GM19328 (cell line): ENCODE results near the gene ATP6V1G2.
A peak's percentile ranks its signal among the peaks of the same experiment; 100 is the strongest.

Experiments
- ATAC-seq: cut with Tn5 transposase; IDR thresholded peaks from one replicate; pipeline ENCODE4 v1.9.1; 2021; ENCODE audit warnings: mild to moderate bottlenecking, moderate library complexity; ENCODE audit not compliant: unreplicated experiment

ATP6V1G2 gene

DNA sequence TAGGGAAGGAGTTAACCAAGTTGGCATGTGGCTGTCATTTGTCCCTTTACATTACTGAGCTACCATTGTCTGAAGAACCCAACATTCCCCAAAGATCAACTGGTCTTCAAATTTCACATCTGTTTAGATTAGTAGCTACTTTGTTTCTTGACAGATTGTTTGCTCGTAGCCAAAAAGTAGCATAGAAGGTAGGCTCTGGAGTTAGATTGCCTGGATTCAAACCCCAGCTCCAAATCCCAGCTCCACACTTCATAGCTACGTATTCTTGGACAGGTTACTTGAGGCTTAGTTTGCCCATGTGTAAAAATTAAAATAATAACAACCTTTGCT, 2.1 kb upstream of the ATP6V1G2 start:
- ATAC-seq = no peak

GRCh38 chr6:31547727-31548543, 1.5 kb upstream of the ATP6V1G2 start:
- ATAC-seq = no peak

DNA sequence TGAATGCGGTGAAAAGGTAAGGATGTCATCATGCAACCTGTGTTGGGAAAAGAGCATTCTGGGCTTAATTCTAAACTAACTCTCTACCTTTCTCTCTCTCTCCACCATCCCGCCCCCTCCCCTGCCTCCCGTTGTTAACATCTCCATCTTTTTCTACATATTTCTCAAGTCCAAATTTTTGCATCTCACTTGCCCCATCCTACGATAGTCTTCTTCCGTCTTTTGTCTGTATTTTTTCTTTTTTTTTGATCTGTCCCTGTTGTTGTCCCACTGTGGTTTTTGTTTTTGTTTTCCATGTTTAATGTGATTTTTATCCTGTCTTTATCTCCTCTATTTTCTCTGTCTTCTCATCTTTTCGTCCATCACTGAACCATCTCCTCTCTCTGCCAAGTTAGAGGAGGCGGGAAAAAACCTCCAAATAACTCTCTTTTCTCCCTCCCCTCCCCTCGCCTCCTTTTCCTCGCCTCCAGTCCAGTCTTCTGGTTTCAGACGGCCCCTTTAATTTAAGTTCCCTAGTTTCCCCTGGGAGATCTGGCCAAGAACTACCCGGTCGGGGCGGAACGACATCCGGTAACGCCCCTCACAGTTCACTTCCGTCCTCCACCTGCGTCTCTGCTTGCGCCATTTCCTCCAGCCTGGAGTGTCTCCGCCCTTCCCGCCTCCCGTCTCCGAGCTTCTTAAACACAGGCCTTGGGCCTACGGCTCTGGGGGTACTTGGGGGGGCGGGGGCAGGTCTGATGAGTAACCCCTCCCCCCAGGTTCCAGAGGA, 734 bp upstream of the ATP6V1G2 start, which contains the start of gene NFKBIL1:
Gene NFKBIL1, plus strand, starts transcription at position 651 of the 769 bp plus-strand sequence. Its CDS starts 87 bp downstream, at position 738.
- ATAC-seq = peak; percentile 67

DNA sequence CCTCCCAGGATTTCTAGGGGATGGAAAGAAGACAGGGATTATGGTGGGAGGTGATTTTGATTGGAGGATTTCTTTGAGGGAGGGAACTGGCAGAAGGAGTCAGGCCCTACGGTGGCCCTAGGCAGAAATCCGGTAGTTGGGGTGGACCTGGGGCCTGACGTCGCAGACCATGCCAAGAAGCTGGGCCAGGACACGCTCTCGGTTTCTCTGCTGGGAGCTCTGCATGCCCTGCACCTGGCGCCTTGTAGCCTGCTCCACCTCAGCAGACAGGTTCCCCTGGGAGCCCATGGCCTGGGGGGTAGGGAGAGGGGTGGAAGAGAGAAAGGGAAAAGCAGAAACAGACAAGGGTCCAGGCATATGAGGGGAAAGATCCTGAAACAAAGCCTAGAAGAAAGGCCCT, 1.1 kb downstream of the ATP6V1G2 start:
- no peak for ATAC-seq

- ATAC-seq = no peak
Observed at GRCh38 chr6:31544676-31545075, 1.7 kb downstream of the ATP6V1G2 start.

DNA sequence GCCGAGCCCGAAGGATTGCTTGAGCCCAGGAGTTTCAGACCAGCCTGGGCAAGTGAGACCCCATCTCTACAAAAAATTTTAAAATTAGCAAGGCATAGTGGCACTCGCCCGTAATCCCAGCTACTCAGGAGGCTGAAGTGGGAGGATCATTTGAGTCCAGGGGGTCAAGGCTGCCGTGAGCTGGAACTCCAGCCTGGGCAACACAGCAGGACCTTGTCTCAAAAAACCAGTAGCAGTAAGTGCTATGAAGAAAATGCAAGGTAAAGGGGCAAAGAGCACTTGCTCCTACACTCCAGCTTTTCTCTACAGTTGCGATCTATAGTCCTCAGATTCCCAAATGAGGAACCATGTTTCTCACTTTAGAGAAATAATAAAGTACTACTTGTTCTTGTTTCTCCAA, 2.8 kb downstream of the ATP6V1G2 start:
- no peak for ATAC-seq

GRCh38 chr6:31541658-31542521, 4.5 kb downstream of the ATP6V1G2 start, which contains the start of gene DDX39B:
Gene DDX39B, minus strand, starts transcription at chr6:31542003. Its CDS starts 1,471 bp downstream, at chr6:31540532.
- ATAC-seq = peak; percentile 72

DNA sequence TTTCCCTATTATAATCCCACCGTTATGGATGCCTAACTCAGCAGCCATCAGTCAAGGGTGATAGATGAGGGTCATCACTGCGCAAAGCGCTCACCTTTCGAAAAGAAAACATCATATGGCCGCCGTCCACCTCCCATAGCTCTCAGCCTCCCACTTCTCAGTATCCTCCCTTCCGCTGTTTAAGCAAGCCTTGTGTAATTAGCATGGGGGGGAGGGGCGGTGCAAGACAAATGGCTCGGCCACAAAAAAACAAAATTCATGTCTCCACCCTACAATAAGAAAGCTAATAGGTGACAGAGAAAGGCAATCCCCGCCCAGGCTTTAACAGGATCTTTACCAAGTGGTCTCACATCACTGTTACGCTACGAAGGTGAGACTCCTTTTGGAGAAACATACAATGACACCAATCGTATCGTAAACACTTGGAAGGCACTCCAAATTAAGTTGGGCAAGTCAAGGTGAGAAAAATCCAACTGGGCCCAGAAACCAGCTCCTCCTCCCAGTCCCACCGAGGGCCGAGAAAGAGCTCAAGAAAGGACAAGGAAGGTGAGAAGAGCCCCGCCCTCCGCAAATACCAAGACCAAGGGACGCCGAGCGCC, 5.2 kb downstream of the ATP6V1G2 start:
- ATAC-seq = no peak

- ATAC-seq = no peak
Observed at GRCh38 chr6:31540640-31541039, 5.8 kb downstream of the ATP6V1G2 start.

DNA sequence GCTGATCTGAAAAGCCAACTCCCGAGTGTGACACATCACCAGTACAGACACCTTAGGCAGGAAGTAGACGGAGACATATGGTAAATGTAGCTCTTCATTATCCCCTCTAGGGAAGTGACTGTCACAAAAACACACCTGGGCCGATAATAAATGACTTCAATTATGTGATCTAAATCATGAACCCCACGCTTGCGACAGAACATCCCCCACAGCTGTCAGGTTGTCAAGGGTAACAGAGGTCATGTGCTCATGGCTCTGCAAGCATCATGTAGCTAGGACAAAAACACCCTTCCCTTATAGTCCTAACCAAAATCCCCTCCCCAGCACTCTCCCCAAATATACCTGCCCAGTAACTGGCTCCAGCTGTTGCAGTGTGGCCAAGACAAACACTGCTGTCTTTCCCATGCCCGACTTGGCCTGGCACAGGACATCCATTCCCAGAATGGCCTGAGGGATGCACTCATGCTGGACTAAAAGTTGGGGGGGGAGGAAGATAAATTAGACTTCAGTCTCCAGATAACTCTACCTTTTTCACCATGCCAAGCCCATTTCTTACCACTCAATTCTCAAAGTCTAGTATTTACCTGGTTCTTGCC, 7.5 kb downstream of the ATP6V1G2 start:
- no peak for ATAC-seq

- no peak for ATAC-seq
Observed at GRCh38 chr6:31535538-31536324, 10.7 kb downstream of the ATP6V1G2 start.

DNA sequence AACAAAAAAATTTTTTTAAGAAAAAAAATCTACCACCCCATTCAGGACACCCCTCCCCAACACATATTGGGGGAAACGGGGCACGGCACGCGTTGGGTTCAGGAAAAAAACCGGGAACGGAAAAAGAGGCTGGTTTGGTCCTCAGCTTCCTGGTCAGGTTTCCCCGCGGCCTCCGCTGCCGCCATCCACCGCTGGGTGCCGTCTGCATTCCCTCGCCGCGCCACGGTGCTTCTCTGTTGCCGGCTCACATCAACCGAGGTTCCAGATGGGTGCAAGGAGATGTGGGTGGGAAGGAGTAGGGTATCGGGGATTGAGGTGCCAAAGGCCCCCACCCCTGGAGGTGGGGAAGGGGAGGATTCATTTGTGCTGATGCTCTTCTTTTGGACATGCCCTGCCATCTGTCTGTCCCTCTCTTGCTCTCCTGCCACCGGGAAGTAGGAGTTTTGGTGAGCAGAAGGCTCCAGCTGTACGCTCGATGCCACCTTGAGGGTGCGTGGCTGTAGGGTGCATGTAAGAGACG, 11.8 kb downstream of the ATP6V1G2 start:
- no peak for ATAC-seq

- no peak for ATAC-seq
Observed at GRCh38 chr6:31534011-31534410, 12.4 kb downstream of the ATP6V1G2 start.

DNA sequence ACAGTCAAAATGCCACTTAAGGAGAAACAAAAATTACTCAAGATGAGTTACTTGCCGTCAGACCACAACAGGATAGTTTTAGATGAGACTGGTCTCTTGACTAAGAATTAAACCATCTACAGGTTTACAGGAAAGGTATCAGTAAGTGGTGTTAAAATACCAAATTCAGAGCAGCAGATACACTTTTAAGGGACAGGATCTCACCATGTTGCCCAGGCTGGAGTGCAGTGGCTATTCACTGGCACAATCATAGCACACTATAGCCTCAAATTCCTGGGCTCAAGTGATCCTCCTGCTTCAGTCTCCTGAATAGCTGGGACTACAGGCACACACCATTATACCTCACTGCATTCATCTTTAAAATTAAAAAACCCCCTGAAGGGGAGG, 13.0 kb downstream of the ATP6V1G2 start:
- no peak for ATAC-seq

GRCh38 chr6:31532644-31533454, 13.6 kb downstream of the ATP6V1G2 start:
- ATAC-seq = no peak

DNA sequence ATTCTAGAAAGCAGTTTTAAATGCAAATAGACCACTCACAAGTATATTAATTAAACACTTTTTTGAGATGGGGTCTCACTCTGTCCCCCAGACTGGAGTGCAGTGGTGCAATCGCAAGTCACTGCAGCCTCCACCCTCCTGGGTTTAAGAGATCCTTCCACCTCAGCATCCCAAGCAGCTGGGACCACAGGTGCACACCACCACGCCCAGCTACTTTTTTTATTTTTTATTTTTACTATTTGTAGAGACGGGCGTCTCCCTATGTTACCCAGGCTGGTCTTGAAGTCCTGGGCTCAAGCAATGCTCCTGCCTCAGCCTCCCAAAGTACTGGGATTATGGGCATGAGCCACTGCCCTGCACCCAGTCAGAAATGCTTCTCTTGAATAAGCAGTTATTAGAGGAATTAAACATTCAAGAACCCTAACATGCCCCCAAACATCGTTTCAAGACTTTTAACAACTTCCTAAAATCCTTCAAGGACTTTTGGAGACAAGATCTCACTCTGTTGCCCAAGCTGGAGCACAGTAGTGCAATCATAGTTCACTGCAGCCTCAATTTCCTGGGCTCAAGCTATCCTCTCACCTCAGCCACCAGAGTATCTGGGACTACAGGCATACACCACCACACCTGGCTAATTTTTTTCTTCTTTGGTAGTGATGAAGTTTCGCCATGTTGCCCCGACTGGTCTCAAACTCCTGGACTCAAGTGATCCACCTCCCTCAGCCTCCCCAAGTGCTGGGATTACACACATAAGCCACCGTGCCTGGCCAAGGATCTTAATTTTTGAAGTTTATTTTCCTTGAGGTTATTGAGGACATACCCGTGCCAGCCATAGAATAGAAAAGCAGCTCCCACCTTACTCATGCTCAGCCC, 14.4 kb downstream of the ATP6V1G2 start:
- ATAC-seq = no peak

DNA sequence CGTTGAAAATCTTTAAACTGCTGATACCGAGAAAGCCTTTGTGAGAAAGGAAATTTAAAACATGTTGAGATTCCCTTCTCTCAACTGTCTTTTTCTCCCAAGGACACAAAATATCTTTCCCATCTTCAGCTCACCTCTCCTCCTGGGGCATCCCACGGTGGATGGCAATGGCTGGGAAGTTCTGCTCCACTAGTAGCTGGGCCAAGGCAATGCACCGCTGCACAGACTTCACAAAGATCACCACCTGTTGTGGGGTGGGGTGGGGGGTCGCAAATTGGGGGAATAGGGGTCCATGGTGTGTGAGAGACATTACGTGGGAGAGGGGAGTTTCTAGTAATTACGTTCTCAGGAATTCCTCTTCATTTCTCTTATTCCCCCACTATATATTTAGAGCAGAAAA, 15.2 kb downstream of the ATP6V1G2 start:
- no peak for ATAC-seq

GRCh38 chr6:31530659-31531058, 15.7 kb downstream of the ATP6V1G2 start:
- no peak for ATAC-seq
